Measurements from ENCODE around the gene DRGX. TPM values are rescaled to one million over a fixed set of nuclear protein-coding genes. Genes with fewer than 3 reads are reported as not detected.
A peak's percentile ranks its signal among the peaks of the same experiment; 100 is the strongest.

The DRGX gene
- total and polyA plus RNA-seq, 12 donors: not detected

DNA sequence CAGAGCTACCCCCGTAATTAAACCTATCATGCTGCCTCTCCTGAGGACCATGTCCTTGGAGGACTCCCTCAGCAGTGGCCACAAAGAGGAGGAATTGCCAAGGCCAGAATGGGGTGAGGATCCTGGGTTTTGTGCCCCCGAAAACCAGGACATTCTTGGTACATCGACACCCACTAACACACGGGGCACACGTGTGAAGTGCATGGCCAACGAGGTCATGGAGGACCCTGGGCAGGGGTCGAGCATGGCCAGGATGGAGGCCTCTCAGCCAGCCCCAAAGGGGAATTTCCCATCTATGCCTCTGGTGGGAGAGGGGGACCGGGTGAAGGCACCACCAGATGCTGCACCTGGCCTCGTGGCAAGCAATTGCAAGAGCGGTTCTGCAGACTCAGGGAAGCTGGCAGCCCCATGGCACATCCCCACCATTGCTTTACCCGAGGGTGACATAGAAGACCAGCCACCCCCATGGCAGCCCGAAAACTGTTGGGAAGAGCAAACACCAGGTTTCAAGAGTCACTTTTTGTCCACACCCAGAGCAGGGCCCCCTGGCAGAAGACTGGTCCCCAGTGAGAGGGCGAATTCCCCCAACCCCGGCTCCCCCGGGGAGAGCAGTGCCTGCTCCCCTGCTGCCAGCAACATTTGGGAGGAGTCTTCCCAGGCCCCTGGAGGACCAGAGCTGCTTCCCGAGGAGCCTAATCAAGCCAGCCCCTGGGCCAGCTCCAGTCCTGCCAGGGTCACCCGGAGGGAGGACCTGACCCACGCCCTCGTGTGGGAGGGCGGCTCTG is 70.6 kb downstream of the DRGX start:
- intact Hi-C loops (cut with DNase I): no loop called here
- no peaks in the 10 kb centered on the region for H3K27me3 ChIP-seq
- H3K9me3 ChIP-seq: no peaks in the 10 kb centered on the region
- ATAC-seq (no peak), DNase-seq (no peak)
- H3K36me3 ChIP-seq: peaks cover 0 to 35% (median 0%) of the 10 kb centered on the region in 9 donors
- no peak overlapping the region for H3K4me3 ChIP-seq
- peaks cover 0 to 45% (median 16%) of the 10 kb centered on the region in 9 donors for H3K4me1 ChIP-seq
- TF ChIP-seq, protein P1, sequence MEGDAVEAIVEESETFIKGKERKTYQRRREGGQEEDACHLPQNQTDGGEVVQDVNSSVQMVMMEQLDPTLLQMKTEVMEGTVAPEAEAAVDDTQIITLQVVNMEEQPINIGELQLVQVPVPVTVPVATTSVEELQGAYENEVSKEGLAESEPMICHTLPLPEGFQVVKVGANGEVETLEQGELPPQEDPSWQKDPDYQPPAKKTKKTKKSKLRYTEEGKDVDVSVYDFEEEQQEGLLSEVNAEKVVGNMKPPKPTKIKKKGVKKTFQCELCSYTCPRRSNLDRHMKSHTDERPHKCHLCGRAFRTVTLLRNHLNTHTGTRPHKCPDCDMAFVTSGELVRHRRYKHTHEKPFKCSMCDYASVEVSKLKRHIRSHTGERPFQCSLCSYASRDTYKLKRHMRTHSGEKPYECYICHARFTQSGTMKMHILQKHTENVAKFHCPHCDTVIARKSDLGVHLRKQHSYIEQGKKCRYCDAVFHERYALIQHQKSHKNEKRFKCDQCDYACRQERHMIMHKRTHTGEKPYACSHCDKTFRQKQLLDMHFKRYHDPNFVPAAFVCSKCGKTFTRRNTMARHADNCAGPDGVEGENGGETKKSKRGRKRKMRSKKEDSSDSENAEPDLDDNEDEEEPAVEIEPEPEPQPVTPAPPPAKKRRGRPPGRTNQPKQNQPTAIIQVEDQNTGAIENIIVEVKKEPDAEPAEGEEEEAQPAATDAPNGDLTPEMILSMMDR (IDR thresholded peaks at IDR 0.05): no peak
- WGBS, 2 donors: 84 to 85% methylated on average over 20 of the region's 20 CpGs
- no peak overlapping the region for H3K27ac ChIP-seq

DNA sequence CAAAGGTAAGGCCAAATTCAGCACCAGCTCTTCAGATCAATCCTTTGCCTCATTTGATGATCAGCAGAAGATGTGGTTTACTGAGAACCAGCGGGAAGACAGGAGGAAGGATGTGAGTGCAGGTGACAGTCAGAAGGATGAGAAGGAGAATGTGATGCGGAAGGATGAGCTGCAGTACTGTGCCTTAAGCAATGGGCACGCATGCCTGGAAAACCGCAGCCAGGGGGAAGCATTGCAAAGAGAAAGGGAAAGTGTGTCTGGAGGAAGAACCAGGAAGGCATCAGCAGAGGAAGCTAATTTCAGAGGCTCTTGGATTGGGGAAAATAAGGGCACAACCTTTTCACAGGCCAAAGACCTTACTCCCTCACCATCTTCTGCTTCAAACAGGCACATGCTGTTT is 71.2 kb downstream of the DRGX start:
- Histone ChIP-seq H3K9me3 (no peaks in the 10 kb centered on the region), H3K4me1 (peaks cover 0 to 50% (median 21%) of the 10 kb centered on the region in 9 donors), H3K27me3 (no peaks in the 10 kb centered on the region), H3K27ac (no peak overlapping the region), H3K4me3 (no peak overlapping the region), H3K36me3 (peaks cover 0 to 35% (median 0%) of the 10 kb centered on the region in 9 donors)
- ATAC-seq (no peak), DNase-seq (no peak)
- TF ChIP-seq, protein P1 (IDR thresholded peaks at IDR 0.05): peak in 1 of 9 donors; percentile 26
- intact Hi-C loops (cut with DNase I): no loop called here
- WGBS, 2 donors: 79 to 82% methylated on average over 4 of the region's 4 CpGs

DNA sequence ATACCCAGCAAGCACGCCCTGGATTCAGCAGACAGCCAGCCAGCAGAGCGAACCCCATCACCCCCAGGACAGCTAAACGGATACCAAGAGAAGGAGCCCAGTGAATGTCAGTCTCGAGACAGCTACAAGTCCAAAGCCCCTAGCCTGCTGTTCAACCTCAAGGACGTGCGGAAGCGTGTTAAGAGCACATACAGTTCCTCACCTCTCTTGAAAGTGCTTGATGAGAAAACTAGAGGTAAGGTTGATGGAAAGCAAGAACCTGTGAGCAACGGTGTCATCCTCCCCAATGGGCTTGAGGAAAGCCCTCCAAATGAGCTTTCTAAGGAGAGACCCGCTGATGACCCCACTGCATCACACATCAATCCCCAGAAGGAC is 72.0 kb downstream of the DRGX start:
- 83 to 89% methylated on average over 9 of the region's 9 CpGs for WGBS, 2 donors
- H3K27ac ChIP-seq: peak overlapping the region in 7 of 10 donors; percentile 50 to 78 (median 68)
- H3K4me3 ChIP-seq: no peak overlapping the region
- TF ChIP-seq, protein P1 (IDR thresholded peaks at IDR 0.05): no peak
- no peak for ATAC-seq
- no peak for DNase-seq
- intact Hi-C loops (cut with DNase I): no loop called here
- peaks cover 0 to 50% (median 22%) of the 10 kb centered on the region in 9 donors for H3K4me1 ChIP-seq
- H3K36me3 ChIP-seq: peaks cover 0 to 44% (median 0%) of the 10 kb centered on the region in 9 donors
- no peaks in the 10 kb centered on the region for H3K27me3 ChIP-seq
- H3K9me3 ChIP-seq: no peaks in the 10 kb centered on the region

- Histone ChIP-seq H3K27ac (peak overlapping the region in 9 of 10 donors; percentile 31 to 78 (median 66)), H3K4me1 (peaks cover 0 to 45% (median 27%) of the 10 kb centered on the region in 9 donors), H3K4me3 (no peak overlapping the region), H3K9me3 (no peaks in the 10 kb centered on the region), H3K27me3 (no peaks in the 10 kb centered on the region), H3K36me3 (peaks cover 0 to 49% (median 0%) of the 10 kb centered on the region in 9 donors)
- ATAC-seq: peak; percentile 60 to 90 (median 84)
- TF ChIP-seq, protein P1 (IDR thresholded peaks at IDR 0.05): no peak
- 17 to 35% methylated on average over 7 of the region's 7 CpGs for WGBS, 2 donors
- intact Hi-C loops (cut with DNase I): no loop called here
- DNase-seq: peak; percentile 26 to 56
Measured at GRCh38 chr10:49323171-49323895, 72.6 kb downstream of the DRGX start.
